ENCODE data around the gene NPDC1. TPM values are rescaled to one million over a fixed set of nuclear protein-coding genes. Genes with fewer than 3 reads are reported as not detected.

Gene NPDC1
- total RNA-seq, 4 donors from 2014 or later: 58.0 to 972 (median 274) TPM

DNA sequence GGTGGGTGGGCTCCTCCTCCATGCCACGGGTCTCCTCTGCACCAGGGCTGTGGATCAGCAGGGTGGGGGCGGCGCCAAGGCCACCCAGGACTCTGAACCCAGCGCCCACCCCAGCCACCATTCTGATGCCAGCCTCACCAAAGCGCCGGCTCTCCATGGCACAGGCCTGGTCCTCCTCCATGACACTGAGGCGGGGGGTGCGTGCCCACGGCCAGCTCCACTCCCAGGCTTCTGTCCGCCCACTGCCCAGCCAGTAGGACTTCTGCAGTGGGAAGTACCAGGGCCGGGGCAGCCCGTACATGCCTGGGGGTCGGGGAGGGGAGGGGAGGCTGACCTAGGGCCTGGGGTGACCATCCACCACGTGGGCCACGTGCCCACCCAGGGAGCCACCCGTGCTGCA, 29.5 kb downstream of the NPDC1 start:
- Histone ChIP-seq H3K4me1 (peaks cover 0 to 3% (median 2%) of the 10 kb centered on the region in 4 donors), H3K36me3 (no peaks in the 10 kb centered on the region), H3K4me3 (no peak overlapping the region), H3K27ac (no peak overlapping the region), H3K27me3 (no peaks in the 10 kb centered on the region), H3K9me3 (no peaks in the 10 kb centered on the region)
- WGBS, 2 donors (ENCODE audit: low coverage in 1 of 2): 88% methylated on average over 12 of the region's 16 CpGs; no CpG with 5 or more reads in 1 of the 2 donors
- TF ChIP-seq POLR2AphosphoS5 (IDR thresholded peaks at IDR 0.05): no peak
- TF ChIP-seq, protein P1, sequence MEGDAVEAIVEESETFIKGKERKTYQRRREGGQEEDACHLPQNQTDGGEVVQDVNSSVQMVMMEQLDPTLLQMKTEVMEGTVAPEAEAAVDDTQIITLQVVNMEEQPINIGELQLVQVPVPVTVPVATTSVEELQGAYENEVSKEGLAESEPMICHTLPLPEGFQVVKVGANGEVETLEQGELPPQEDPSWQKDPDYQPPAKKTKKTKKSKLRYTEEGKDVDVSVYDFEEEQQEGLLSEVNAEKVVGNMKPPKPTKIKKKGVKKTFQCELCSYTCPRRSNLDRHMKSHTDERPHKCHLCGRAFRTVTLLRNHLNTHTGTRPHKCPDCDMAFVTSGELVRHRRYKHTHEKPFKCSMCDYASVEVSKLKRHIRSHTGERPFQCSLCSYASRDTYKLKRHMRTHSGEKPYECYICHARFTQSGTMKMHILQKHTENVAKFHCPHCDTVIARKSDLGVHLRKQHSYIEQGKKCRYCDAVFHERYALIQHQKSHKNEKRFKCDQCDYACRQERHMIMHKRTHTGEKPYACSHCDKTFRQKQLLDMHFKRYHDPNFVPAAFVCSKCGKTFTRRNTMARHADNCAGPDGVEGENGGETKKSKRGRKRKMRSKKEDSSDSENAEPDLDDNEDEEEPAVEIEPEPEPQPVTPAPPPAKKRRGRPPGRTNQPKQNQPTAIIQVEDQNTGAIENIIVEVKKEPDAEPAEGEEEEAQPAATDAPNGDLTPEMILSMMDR (IDR thresholded peaks at IDR 0.05): no peak
- TF ChIP-seq EP300 (IDR thresholded peaks at IDR 0.05; ENCODE audit: low read depth): no peak
- TF ChIP-seq POLR2A (IDR thresholded peaks at IDR 0.05): no peak
- intact Hi-C loops (cut with DNase I; ENCODE audit: low total_unique reads): no loop called here
- no peak for DNase-seq
- in situ Hi-C loops (cut with MboI; ENCODE audit: low pct_ligation_motif_present in 1 of 4, low pct_unique_long_range_greater_than_20kb in 1 of 4, low sequenced_read_pairs in 3 of 4): no loop called here

DNA sequence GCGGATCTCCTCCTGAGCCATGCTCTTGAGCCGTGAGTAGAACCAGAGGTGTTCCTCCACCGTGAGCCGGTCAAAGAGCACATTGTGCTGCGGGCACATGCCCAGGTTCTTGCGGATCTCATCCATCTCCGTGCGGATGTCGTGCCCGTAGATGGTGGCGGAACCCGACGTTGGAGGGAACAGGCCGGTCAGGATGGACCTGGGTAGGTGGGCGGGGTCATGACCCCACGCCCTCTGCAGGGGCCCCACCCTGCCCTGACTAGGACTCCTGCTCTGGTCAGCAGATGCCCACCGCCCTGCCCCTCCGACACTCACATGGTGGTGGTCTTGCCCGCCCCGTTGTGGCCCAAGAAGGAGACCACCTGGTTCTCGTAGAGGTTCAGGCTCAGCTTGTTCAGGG, 30.0 kb downstream of the NPDC1 start:
- Histone ChIP-seq H3K4me3 (no peak overlapping the region), H3K27me3 (no peaks in the 10 kb centered on the region), H3K9me3 (no peaks in the 10 kb centered on the region), H3K36me3 (no peaks in the 10 kb centered on the region), H3K27ac (no peak overlapping the region), H3K4me1 (no peaks in the 10 kb centered on the region)
- intact Hi-C loops (cut with DNase I; ENCODE audit: low total_unique reads): no loop called here
- TF ChIP-seq, protein P1 (IDR thresholded peaks at IDR 0.05): no peak
- TF ChIP-seq POLR2A (IDR thresholded peaks at IDR 0.05) (no peak), POLR2AphosphoS5 (IDR thresholded peaks at IDR 0.05) (no peak), EP300 (IDR thresholded peaks at IDR 0.05; ENCODE audit: low read depth) (no peak)
- WGBS, 2 donors (ENCODE audit: low coverage in 1 of 2): 100% methylated on average over 6 of the region's 21 CpGs; no CpG with 5 or more reads in 1 of the 2 donors
- DNase-seq: no peak
- in situ Hi-C loops (cut with MboI; ENCODE audit: low pct_ligation_motif_present in 1 of 4, low pct_unique_long_range_greater_than_20kb in 1 of 4, low sequenced_read_pairs in 3 of 4): no loop called here

DNA sequence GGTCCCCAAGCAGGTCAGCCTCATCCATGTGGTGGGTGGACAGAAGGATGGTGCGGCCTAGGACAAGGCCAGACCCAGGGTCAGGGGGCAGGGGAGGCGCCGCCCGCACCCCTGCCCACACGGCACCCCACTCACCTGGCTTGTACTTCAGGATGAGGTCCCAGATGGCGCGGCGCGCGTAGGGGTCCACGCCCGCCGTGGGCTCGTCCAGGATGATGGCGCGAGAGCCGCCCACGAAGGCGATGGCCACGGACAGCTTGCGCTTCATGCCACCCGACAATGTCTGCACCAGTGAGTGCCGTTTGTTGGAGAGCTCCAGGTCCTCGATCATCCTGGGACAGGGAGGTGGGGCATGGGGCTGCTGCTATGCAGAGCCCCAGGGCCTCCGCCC, 30.4 kb downstream of the NPDC1 start:
- intact Hi-C loops (cut with DNase I; ENCODE audit: low total_unique reads) (no loop called here), in situ Hi-C loops (cut with MboI; ENCODE audit: low pct_ligation_motif_present in 1 of 4, low pct_unique_long_range_greater_than_20kb in 1 of 4, low sequenced_read_pairs in 3 of 4) (no loop called here)
- no peaks in the 10 kb centered on the region for H3K4me1 ChIP-seq
- no peak for DNase-seq
- H3K27ac ChIP-seq: no peak overlapping the region
- 98% methylated on average over 24 of the region's 25 CpGs; no CpG with 5 or more reads in 1 of the 2 donors for WGBS, 2 donors (ENCODE audit: low coverage in 1 of 2)
- H3K27me3 ChIP-seq: no peaks in the 10 kb centered on the region
- no peaks in the 10 kb centered on the region for H3K9me3 ChIP-seq
- TF ChIP-seq POLR2AphosphoS5 (IDR thresholded peaks at IDR 0.05): no peak
- TF ChIP-seq POLR2A (IDR thresholded peaks at IDR 0.05): no peak
- TF ChIP-seq EP300 (IDR thresholded peaks at IDR 0.05; ENCODE audit: low read depth): no peak
- TF ChIP-seq, protein P1 (IDR thresholded peaks at IDR 0.05): no peak
- no peaks in the 10 kb centered on the region for H3K36me3 ChIP-seq
- no peak overlapping the region for H3K4me3 ChIP-seq

DNA sequence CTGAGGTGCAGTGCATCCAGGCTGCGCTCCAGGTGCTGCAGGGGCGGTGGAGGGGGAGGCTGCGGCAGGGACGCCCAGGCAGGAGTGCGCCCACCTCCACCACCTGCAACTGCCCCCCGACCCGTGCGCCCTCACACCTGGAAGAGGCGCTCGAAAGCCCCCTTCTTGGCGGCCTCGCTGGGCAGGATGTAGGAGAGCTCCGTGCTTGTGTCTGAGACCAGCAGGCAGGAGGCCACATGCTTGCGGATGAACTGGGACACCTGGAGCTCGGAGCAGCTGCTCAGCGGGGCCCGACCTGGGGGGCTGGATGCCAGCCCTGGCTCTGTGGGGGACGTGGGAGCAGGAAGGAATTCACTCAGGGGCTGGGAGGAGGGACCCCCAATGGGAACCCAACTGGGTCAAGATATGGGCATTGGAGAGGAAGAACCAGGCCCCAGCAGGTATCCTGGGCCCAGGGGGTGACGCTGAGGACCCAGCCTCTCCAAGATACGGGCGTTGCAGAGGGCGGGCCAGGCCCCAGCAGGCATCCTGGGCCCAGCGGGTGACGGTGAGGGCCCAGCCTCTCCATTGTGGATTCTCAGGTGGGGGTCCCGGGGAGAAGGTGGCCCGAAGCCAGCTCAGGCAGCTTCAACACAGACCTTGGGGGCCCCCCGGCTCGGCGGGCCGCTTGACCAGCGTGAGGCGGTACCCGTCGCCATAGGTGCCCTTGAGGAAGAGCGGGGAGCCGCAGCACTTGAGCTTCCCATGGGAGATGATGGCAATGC, 31.0 kb downstream of the NPDC1 start:
- no peak for DNase-seq
- Histone ChIP-seq H3K9me3 (no peaks in the 10 kb centered on the region), H3K4me3 (no peak overlapping the region), H3K36me3 (no peaks in the 10 kb centered on the region), H3K4me1 (no peaks in the 10 kb centered on the region), H3K27ac (no peak overlapping the region), H3K27me3 (no peaks in the 10 kb centered on the region)
- TF ChIP-seq, protein P1 (IDR thresholded peaks at IDR 0.05): no peak
- TF ChIP-seq POLR2AphosphoS5 (IDR thresholded peaks at IDR 0.05) (no peak), EP300 (IDR thresholded peaks at IDR 0.05; ENCODE audit: low read depth) (no peak), POLR2A (IDR thresholded peaks at IDR 0.05) (no peak)
- intact Hi-C loops (cut with DNase I; ENCODE audit: low total_unique reads): no loop called here
- in situ Hi-C loops (cut with MboI; ENCODE audit: low pct_ligation_motif_present in 1 of 4, low pct_unique_long_range_greater_than_20kb in 1 of 4, low sequenced_read_pairs in 3 of 4): no loop called here
- WGBS, 2 donors (ENCODE audit: low coverage in 1 of 2): 95% methylated on average over 35 of the region's 36 CpGs; no CpG with 5 or more reads in 1 of the 2 donors
